OCI-LY1 (cell line): ENCODE measurements around the gene ZBTB24.

Experiments used
- H2AFZ ChIP-seq: fragments of 200-600 bp; sonication (generic), shearing (Covaris generic); 2 replicates; pipeline ENCODE4 v1.6.0; 2014; ENCODE audit warnings: antibody characterized with exemption, mild to moderate bottlenecking, low read length
- H3F3A ChIP-seq: fragments of 200-600 bp; sonication (generic), shearing (Covaris generic); 2 replicates; pipeline ENCODE4 v1.6.0; 2014; ENCODE audit warnings: mild to moderate bottlenecking, antibody characterized with exemption, low read length, moderate library complexity; ENCODE audit not compliant: insufficient read depth
- H3K27ac ChIP-seq: fragments of 200-600 bp; sonication (generic); 2 replicates; pipeline ENCODE4 v1.5.1; 2014; ENCODE audit warnings: low read length, mixed run types, mild to moderate bottlenecking, low read depth; ENCODE audit not compliant: poor library complexity, severe bottlenecking
- H3K27me3 ChIP-seq: fragments of 200-600 bp; sonication (generic); 2 replicates; pipeline ENCODE4 v1.6.0; 2014; ENCODE audit warnings: antibody characterized with exemption, mild to moderate bottlenecking, low read length, moderate library complexity; ENCODE audit not compliant: insufficient read depth
- H3K36me3 ChIP-seq: fragments of 200-600 bp; sonication (generic); 2 replicates; pipeline ENCODE4 v1.6.1; 2014; ENCODE audit warnings: mild to moderate bottlenecking, antibody characterized with exemption, low read length, moderate library complexity, mixed read lengths; ENCODE audit not compliant: insufficient read depth
- H3K4me1 ChIP-seq: fragments of 200-600 bp; sonication (generic); 2 replicates; pipeline ENCODE4 v1.5.1; 2014; ENCODE audit warnings: mild to moderate bottlenecking, low read length, moderate library complexity; ENCODE audit not compliant: insufficient read depth, severe bottlenecking
- H3K4me2 ChIP-seq: fragments of 200-600 bp; sonication (generic), shearing (Covaris generic); 2 replicates; pipeline ENCODE4 v1.6.1; 2014; ENCODE audit warnings: low read length
- H3K4me3 ChIP-seq: fragments of 200-600 bp; sonication (generic); 2 replicates; pipeline ENCODE4 v1.5.1; 2014; ENCODE audit warnings: low read length, low read depth, mild to moderate bottlenecking, mixed read lengths; ENCODE audit not compliant: poor library complexity, severe bottlenecking
- H3K79me2 ChIP-seq: fragments of 200-600 bp; shearing (Covaris generic); 2 replicates; pipeline ENCODE4 v1.6.1; 2016; ENCODE audit warnings: mixed run types, low read length, mixed read lengths; ENCODE audit not compliant: insufficient read depth
- H3K9ac ChIP-seq: fragments of 200-600 bp; sonication (generic), shearing (Covaris generic); 2 replicates; pipeline ENCODE4 v1.6.1; 2014; ENCODE audit warnings: mild to moderate bottlenecking, low read length, mixed read lengths
- H3K9me2 ChIP-seq: fragments of 200-600 bp; sonication (generic), shearing (Covaris generic); 2 replicates; pipeline ENCODE4 v1.6.1; 2014; ENCODE audit warnings: low read depth, mild to moderate bottlenecking, low read length, mixed read lengths
- H3K9me3 ChIP-seq: fragments of 200-600 bp; shearing (Covaris generic); 2 replicates; pipeline ENCODE4 v1.6.1; 2014; ENCODE audit warnings: low read length, mixed read lengths
- H4K20me1 ChIP-seq: fragments of 200-600 bp; sonication (generic), shearing (Covaris generic); 2 replicates; pipeline ENCODE4 v1.6.0; 2016; ENCODE audit warnings: mild to moderate bottlenecking, low read length; ENCODE audit not compliant: insufficient read depth
- EZH2 ChIP-seq: fragments of 200-600 bp; sonication (generic), shearing (Covaris generic); IDR thresholded peaks from 2 replicates; pipeline ENCODE4 v1.8.0; 2017; ENCODE audit warnings: borderline replicate concordance, mixed run types, mild to moderate bottlenecking, antibody characterized with exemption, low read length, moderate library complexity, mixed read lengths
- TF ChIP-seq, protein P1 (sequence below): fragments of 200-600 bp; sonication (generic), shearing (Covaris generic); IDR thresholded peaks from 2 replicates; pipeline ENCODE4 v1.5.1; 2017; ENCODE audit warnings: mild to moderate bottlenecking, antibody characterized with exemption, low read length, moderate library complexity, mixed read lengths

ZBTB24 gene

DNA sequence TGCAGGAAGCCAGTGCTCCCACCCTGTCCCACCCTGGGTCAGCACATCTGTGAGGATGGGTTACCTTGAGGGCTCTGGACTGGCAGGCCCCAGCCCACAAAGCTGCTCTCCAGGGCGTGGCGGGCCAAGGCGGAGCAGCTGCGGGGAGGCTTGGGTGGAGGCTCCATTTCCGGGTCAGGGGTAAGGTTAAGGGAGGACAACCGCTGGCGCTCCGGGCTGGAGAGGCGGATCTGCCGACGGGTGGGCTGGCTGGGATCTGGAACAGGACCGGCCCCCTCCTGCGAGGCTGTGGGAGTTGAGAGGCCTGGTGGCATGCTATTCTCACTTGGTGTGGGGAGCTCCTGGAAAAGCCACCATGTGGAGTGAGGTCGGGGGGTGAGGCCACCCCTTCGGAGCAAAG lies 36.9 kb downstream of the ZBTB24 start:
- no peaks in the 10 kb centered on the region for H4K20me1 ChIP-seq
- no peaks in the 10 kb centered on the region for H3K9me2 ChIP-seq
- peaks cover 57% of the 10 kb centered on the region for H3K36me3 ChIP-seq
- H3K9ac ChIP-seq: no peak overlapping the region
- no peak overlapping the region for H2AFZ ChIP-seq
- H3K4me2 ChIP-seq: no peak overlapping the region
- no peaks in the 10 kb centered on the region for H3K79me2 ChIP-seq
- no peak overlapping the region for H3K27ac ChIP-seq
- peaks cover 11% of the 10 kb centered on the region for H3K4me1 ChIP-seq
- no peaks in the 10 kb centered on the region for H3F3A ChIP-seq
- H3K27me3 ChIP-seq: no peaks in the 10 kb centered on the region
- no peak overlapping the region for H3K4me3 ChIP-seq
- TF ChIP-seq, protein P1, sequence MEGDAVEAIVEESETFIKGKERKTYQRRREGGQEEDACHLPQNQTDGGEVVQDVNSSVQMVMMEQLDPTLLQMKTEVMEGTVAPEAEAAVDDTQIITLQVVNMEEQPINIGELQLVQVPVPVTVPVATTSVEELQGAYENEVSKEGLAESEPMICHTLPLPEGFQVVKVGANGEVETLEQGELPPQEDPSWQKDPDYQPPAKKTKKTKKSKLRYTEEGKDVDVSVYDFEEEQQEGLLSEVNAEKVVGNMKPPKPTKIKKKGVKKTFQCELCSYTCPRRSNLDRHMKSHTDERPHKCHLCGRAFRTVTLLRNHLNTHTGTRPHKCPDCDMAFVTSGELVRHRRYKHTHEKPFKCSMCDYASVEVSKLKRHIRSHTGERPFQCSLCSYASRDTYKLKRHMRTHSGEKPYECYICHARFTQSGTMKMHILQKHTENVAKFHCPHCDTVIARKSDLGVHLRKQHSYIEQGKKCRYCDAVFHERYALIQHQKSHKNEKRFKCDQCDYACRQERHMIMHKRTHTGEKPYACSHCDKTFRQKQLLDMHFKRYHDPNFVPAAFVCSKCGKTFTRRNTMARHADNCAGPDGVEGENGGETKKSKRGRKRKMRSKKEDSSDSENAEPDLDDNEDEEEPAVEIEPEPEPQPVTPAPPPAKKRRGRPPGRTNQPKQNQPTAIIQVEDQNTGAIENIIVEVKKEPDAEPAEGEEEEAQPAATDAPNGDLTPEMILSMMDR: no peak
- no peak for TF ChIP-seq EZH2
- H3K9me3 ChIP-seq: no peaks in the 10 kb centered on the region

DNA sequence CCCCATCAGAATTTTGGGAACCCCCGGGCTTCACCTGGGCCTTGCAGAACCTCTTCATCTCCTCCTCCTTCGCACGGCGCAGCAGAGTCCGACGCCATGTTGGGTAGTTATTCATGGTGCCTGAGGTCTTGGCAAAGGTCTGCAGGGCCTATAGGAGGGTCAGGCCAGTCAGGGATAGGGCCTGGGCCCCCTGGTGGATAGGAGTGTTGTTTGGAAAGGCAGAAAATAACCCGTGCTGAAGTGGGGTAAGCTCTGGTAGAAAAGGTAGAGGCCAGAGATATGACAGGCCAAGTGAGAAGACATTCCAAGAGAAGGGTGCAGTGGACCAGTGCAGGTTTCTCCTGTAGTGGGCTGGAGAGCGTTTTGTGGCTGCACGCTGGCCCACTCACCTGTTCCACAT lies 37.6 kb downstream of the ZBTB24 start:
- H3K9me2 ChIP-seq: no peaks in the 10 kb centered on the region
- peaks cover 53% of the 10 kb centered on the region for H3K36me3 ChIP-seq
- no peak overlapping the region for H2AFZ ChIP-seq
- no peaks in the 10 kb centered on the region for H3K9me3 ChIP-seq
- H3K79me2 ChIP-seq: no peaks in the 10 kb centered on the region
- no peaks in the 10 kb centered on the region for H3K27me3 ChIP-seq
- H3K4me1 ChIP-seq: peaks cover 11% of the 10 kb centered on the region
- H3F3A ChIP-seq: no peaks in the 10 kb centered on the region
- H3K9ac ChIP-seq: no peak overlapping the region
- no peak overlapping the region for H3K27ac ChIP-seq
- no peak overlapping the region for H3K4me2 ChIP-seq
- H4K20me1 ChIP-seq: no peaks in the 10 kb centered on the region
- no peak overlapping the region for H3K4me3 ChIP-seq
- TF ChIP-seq EZH2: no peak
- TF ChIP-seq, protein P1: no peak

DNA sequence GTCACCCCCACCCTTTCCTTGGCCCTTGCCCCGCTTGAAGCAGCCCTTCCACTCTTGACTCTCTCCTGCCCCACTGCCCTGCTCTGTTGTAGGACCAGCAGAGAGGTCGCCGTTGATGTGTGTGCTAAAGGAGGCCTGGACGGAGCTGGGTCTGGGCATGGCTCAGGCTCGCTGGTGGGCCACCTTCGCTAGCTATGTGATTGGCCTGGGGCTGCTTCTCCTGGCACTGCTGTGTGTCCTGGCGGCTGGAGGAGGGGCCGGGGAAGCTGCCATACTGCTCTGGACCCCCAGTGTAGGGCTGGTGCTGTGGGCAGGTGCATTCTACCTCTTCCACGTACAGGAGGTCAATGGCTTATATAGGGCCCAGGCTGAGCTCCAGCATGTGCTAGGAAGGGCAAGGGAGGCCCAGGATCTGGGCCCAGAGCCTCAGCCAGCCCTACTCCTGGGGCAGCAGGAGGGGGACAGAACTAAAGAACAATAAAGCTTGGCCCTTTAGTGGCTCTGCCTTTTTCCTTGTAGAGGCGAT lies 39.5 kb downstream of the ZBTB24 start:
- Histone ChIP-seq H4K20me1 (no peaks in the 10 kb centered on the region), H3K4me3 (no peak overlapping the region), H3K36me3 (peaks cover 53% of the 10 kb centered on the region), H3K79me2 (no peaks in the 10 kb centered on the region), H3K27ac (no peak overlapping the region), H3K4me1 (peaks cover 17% of the 10 kb centered on the region), H3K9me2 (no peaks in the 10 kb centered on the region), H3K4me2 (no peak overlapping the region), H3K27me3 (no peaks in the 10 kb centered on the region), H3F3A (no peaks in the 10 kb centered on the region), H3K9ac (no peak overlapping the region), H3K9me3 (no peaks in the 10 kb centered on the region), H2AFZ (no peak overlapping the region)
- TF ChIP-seq EZH2: no peak
- TF ChIP-seq, protein P1: no peak
